ACC112 (cell line): ENCODE results near the gene TBL1XR1.

ENCODE experiments used
- H2AFZ ChIP-seq: fragments of 200-600 bp; sonication (generic); one replicate; pipeline ENCODE4 v1.6.0; 2017; ENCODE audit warnings: antibody characterized with exemption, low read length; ENCODE audit not compliant: unreplicated experiment
- H3K27ac ChIP-seq: fragments of 200-600 bp; sonication (generic); 2 replicates; pipeline ENCODE4 v1.5.1; 2014; ENCODE audit warnings: low read depth, mild to moderate bottlenecking, antibody characterized with exemption, low read length, moderate library complexity
- H3K27me3 ChIP-seq: fragments of 200-600 bp; sonication (generic); 2 replicates; pipeline ENCODE4 v1.6.1; 2014; ENCODE audit warnings: mild to moderate bottlenecking, antibody characterized with exemption, low read length, moderate library complexity, mixed read lengths; ENCODE audit not compliant: insufficient read depth
- H3K36me3 ChIP-seq: fragments of 200-600 bp; sonication (generic); 2 replicates; pipeline ENCODE4 v1.6.1; 2016; ENCODE audit warnings: mild to moderate bottlenecking, antibody characterized with exemption, low read length, moderate library complexity, mixed read lengths; ENCODE audit not compliant: insufficient read depth
- H3K4me1 ChIP-seq: fragments of 200-600 bp; sonication (generic); one replicate; pipeline ENCODE4 v1.6.1; 2016; ENCODE audit warnings: low read length, mixed read lengths; ENCODE audit not compliant: insufficient read depth, unreplicated experiment, control insufficient read depth
- H3K4me3 ChIP-seq: fragments of 200-600 bp; sonication (generic); 2 replicates; pipeline ENCODE4 v1.5.1; 2014; ENCODE audit warnings: mild to moderate bottlenecking, low read depth, low read length
- H3K79me2 ChIP-seq: fragments of 200-600 bp; sonication (generic); one replicate; pipeline ENCODE4 v1.6.0; 2016; ENCODE audit warnings: low read length; ENCODE audit not compliant: control insufficient read depth, unreplicated experiment, insufficient read depth

TBL1XR1 gene

DNA sequence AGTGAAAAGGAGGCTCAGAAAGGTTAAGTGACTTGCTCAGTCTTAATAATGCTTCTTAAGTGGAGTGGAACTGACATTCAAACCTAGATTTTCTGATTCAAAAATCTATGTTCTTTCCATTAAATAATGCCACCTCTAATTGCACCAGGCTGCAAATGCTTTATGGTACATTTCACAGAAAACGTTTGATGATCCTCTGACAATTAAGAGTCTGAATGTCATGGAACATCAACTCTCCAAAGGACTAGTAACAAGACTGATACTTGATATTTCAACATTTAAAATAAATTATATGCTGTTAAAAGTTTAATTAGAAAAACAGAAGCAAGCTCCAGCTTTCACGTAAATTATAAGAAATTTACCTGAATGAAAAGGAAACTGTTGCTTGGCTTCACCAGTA is 151.5 kb downstream of the TBL1XR1 start:
- peaks cover 77% of the 10 kb centered on the region for H3K36me3 ChIP-seq
- no peak overlapping the region for H2AFZ ChIP-seq
- H3K4me3 ChIP-seq = no peak overlapping the region
- H3K79me2 ChIP-seq = peaks cover 3% of the 10 kb centered on the region
- no peak overlapping the region for H3K27ac ChIP-seq
- peaks cover 9% of the 10 kb centered on the region for H3K4me1 ChIP-seq
- H3K27me3 ChIP-seq = no peaks in the 10 kb centered on the region

- no peak overlapping the region for H3K4me3 ChIP-seq
- H3K4me1 ChIP-seq = peaks cover 9% of the 10 kb centered on the region
- H3K36me3 ChIP-seq = peaks cover 77% of the 10 kb centered on the region
- H2AFZ ChIP-seq = no peak overlapping the region
- H3K79me2 ChIP-seq = no peaks in the 10 kb centered on the region
- no peaks in the 10 kb centered on the region for H3K27me3 ChIP-seq
- H3K27ac ChIP-seq = no peak overlapping the region
Measured at GRCh38 chr3:177045222-177045621, 152.1 kb downstream of the TBL1XR1 start.

DNA sequence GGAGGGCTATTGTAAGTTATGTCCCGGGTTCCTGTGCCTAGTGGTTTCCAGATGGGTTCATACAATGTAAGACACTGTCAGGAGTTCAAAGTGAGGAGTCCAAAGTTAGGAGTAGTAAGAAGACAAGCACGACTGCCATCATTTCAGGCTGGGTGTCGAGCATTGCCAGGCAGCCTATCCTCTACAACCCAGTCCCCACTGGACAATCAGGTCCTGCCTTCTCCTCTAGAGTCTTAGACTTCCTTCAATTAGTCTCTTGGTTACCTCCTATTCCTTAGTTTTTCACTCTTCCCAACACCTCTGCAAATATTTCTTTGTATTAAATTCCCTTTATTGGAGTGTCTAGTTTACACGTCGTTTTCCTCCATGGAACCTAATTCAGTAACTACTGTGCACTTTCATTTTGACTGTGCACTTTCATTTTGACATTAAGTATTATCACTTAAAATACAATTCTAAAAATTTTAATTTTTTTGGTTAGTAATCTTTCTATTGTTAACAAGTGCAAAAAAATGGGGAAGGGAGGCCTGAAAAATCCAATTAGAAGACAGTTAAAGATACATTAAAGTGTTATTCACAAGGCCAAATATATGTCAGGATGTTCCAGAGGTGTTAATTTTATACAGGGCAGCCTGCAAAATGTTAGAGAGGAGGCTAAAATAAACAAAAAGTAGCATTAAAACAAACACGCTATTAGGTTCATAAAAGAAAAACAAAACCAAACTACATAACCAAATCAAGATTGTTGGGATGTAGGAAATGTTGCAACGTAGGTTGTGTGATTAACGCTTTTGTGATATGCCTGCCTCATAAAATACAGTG is 155.3 kb downstream of the TBL1XR1 start:
- H3K36me3 ChIP-seq = peaks cover 69% of the 10 kb centered on the region
- peaks cover 4% of the 10 kb centered on the region for H3K79me2 ChIP-seq
- H3K4me3 ChIP-seq = no peak overlapping the region
- H3K27me3 ChIP-seq = no peaks in the 10 kb centered on the region
- H2AFZ ChIP-seq = no peak overlapping the region
- peaks cover 17% of the 10 kb centered on the region for H3K4me1 ChIP-seq
- peak overlapping the region; percentile 14; the same call in 1 of the 2 replicates for H3K27ac ChIP-seq

DNA sequence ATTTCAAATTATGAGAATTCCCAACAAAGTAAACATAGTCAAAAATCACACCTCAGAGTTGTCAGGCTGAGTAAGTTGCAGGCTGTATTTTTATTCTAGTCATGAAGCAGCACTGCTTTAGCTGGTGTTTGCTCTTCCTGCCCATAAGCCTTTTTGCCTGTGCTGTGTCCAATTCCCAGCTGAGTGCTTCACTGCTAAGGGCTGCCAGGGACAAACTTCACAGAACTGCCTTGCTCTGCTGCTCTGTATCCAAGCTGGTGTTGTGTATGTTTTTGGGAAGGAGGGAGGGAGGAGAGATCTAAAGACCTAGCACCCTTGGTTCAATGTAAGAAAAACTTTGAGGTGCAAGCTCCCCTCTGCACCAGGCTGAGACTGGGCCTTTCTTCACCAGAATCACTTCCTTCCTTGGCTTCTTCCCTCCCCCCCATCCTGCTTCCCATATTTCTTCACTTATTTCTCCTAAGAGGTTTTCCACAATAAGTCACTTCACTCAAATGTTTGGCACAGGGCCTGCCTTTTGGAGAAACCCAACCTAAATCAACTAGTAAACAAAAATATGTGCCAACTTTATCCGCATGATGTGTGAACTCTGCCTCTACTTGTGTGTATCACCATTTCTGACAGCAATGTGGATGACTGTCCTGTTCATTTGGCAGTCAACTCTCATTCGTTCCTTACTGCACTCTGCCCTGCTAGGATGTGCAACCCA is 156.1 kb downstream of the TBL1XR1 start:
- no peak overlapping the region for H2AFZ ChIP-seq
- H3K36me3 ChIP-seq = peaks cover 69% of the 10 kb centered on the region
- peaks cover 18% of the 10 kb centered on the region for H3K4me1 ChIP-seq
- peaks cover 4% of the 10 kb centered on the region for H3K79me2 ChIP-seq
- peak overlapping the region; percentile 14 for H3K27ac ChIP-seq
- H3K27me3 ChIP-seq = no peaks in the 10 kb centered on the region
- no peak overlapping the region for H3K4me3 ChIP-seq

- no peak overlapping the region for H3K4me3 ChIP-seq
- peaks cover 57% of the 10 kb centered on the region for H3K36me3 ChIP-seq
- H2AFZ ChIP-seq = no peak overlapping the region
- peaks cover 4% of the 10 kb centered on the region for H3K79me2 ChIP-seq
- no peak overlapping the region for H3K27ac ChIP-seq
- H3K4me1 ChIP-seq = peaks cover 18% of the 10 kb centered on the region
- no peaks in the 10 kb centered on the region for H3K27me3 ChIP-seq
Measured at GRCh38 chr3:177039490-177040274, 157.6 kb downstream of the TBL1XR1 start.

GRCh38 chr3:177037241-177037640 is 160.0 kb downstream of the TBL1XR1 start:
- H2AFZ ChIP-seq = no peak overlapping the region
- H3K4me3 ChIP-seq = no peak overlapping the region
- H3K4me1 ChIP-seq = peaks cover 18% of the 10 kb centered on the region
- peaks cover 4% of the 10 kb centered on the region for H3K79me2 ChIP-seq
- peaks cover 49% of the 10 kb centered on the region for H3K36me3 ChIP-seq
- H3K27me3 ChIP-seq = no peaks in the 10 kb centered on the region
- no peak overlapping the region; the same call in 1 of the 2 replicates for H3K27ac ChIP-seq

DNA sequence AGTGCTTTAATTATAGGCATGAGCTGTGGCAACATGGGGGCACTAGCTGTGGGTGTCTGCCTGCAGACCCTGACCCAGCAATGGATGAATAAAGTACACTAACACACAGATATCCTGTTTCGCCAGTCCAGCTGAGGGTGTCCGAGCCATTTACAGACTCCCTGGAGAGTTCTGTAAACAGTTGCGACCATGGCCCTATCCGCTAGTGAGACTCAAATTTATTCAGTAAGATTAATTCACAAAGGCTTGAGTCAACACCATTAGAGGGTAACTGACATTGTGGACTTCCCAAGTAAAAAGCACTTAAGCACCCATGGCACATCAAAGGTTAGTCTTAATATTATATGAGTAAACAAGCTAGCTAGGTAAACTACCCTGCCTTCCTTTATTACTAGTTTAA is 161.6 kb downstream of the TBL1XR1 start:
- H2AFZ ChIP-seq = no peak overlapping the region
- peaks cover 4% of the 10 kb centered on the region for H3K79me2 ChIP-seq
- no peaks in the 10 kb centered on the region for H3K27me3 ChIP-seq
- peaks cover 9% of the 10 kb centered on the region for H3K4me1 ChIP-seq
- H3K36me3 ChIP-seq = peaks cover 54% of the 10 kb centered on the region
- H3K4me3 ChIP-seq = no peak overlapping the region
- no peak overlapping the region for H3K27ac ChIP-seq

- H3K4me3 ChIP-seq = no peak overlapping the region
- no peak overlapping the region for H2AFZ ChIP-seq
- no peak overlapping the region for H3K27ac ChIP-seq
- peaks cover 9% of the 10 kb centered on the region for H3K4me1 ChIP-seq
- peaks cover 58% of the 10 kb centered on the region for H3K36me3 ChIP-seq
- H3K27me3 ChIP-seq = no peaks in the 10 kb centered on the region
- peaks cover 4% of the 10 kb centered on the region for H3K79me2 ChIP-seq
Measured at GRCh38 chr3:177034832-177035475, 162.3 kb downstream of the TBL1XR1 start.

- H3K36me3 ChIP-seq = peaks cover 48% of the 10 kb centered on the region
- no peak overlapping the region for H3K27ac ChIP-seq
- no peak overlapping the region for H3K4me3 ChIP-seq
- no peaks in the 10 kb centered on the region for H3K79me2 ChIP-seq
- H3K27me3 ChIP-seq = no peaks in the 10 kb centered on the region
- H3K4me1 ChIP-seq = peaks cover 12% of the 10 kb centered on the region
- H2AFZ ChIP-seq = no peak overlapping the region
Measured at GRCh38 chr3:177026505-177027277, 170.6 kb downstream of the TBL1XR1 start.
